HEK293 (cell line): ENCODE measurements around the gene CDYL2.

Source experiments
- CTCF ChIA-PET: fragments of 350-600 bp; formaldehyde crosslinking; extraction: SDS; loops from one replicate; lab custom pipeline; 2021; ENCODE audit warnings: antibody characterized with exemption; lab: Yijun Ruan, JAX
- POLR2A ChIA-PET: fragments of 300-600 bp; formaldehyde crosslinking; extraction: SDS; loops from one replicate; lab custom pipeline; 2020; ENCODE audit warnings: antibody characterized with exemption, inconsistent platforms; lab: Yijun Ruan, JAX
- H3K27ac ChIP-seq: fragments of 200-500 bp; sonication (Bioruptor generic); 2 replicates; pipeline ENCODE4 v1.5.1; 2014; ENCODE audit warnings: low read depth, low read length, control low read depth, inconsistent platforms; ENCODE audit errors: extremely low read depth
- H3K36me3 ChIP-seq, 2 experiments: fragments of 200-500 bp in 1 of 2; sonication (Bioruptor generic) in 1 of 2; 1 replicate in 1 of 2; 2 replicates in 1 of 2; pipeline ENCODE4 v1.5.1; 2014 to 2017; ENCODE audit warnings: inconsistent platforms in 2 of 2, low read length in 2 of 2; ENCODE audit not compliant: control insufficient read depth in 2 of 2, insufficient read depth in 1 of 2
- H3K4me1 ChIP-seq: fragments of 200-500 bp; sonication (Bioruptor generic); 2 replicates; pipeline ENCODE4 v1.5.1; 2014; ENCODE audit warnings: mild to moderate bottlenecking, low read length, inconsistent platforms; ENCODE audit not compliant: control insufficient read depth, insufficient read depth
- H3K4me3 ChIP-seq: 2 replicates; pipeline ENCODE4 v1.5.1; 2011; ENCODE audit warnings: low read depth, mild to moderate bottlenecking, control low read depth, low read length, moderate library complexity
- H3K9me3 ChIP-seq: fragments of 200-500 bp; sonication (Bioruptor generic); 2 replicates; pipeline ENCODE4 v1.5.1; 2014; ENCODE audit warnings: low read depth, low read length, inconsistent platforms; ENCODE audit not compliant: control insufficient read depth, insufficient read depth
- CTCF ChIP-seq: fragments of 450-650 bp; formaldehyde crosslinking; IDR thresholded peaks from 2 replicates; pipeline ENCODE4 v1.5.1; 2016; ENCODE audit warnings: missing biosample characterization, missing genetic modification characterization
- HOXC10 ChIP-seq: sonication (generic); formaldehyde crosslinking; IDR thresholded peaks from 2 replicates; pipeline ENCODE4 v1.8.1; 2023; ENCODE audit warnings: mild to moderate bottlenecking, missing genetic modification reagents
- OVOL3 ChIP-seq: fragments of 450-650 bp; formaldehyde crosslinking; IDR thresholded peaks from 2 replicates; pipeline ENCODE4 v1.5.1; 2016; ENCODE audit warnings: missing biosample characterization, missing genetic modification characterization
- PBX3 ChIP-seq: sonication (generic); formaldehyde crosslinking; IDR thresholded peaks from 2 replicates; pipeline ENCODE4 v1.8.1; 2022; ENCODE audit warnings: mild to moderate bottlenecking, moderate library complexity, missing genetic modification reagents
- SCRT1 ChIP-seq: fragments of 450-650 bp; formaldehyde crosslinking; IDR thresholded peaks from 2 replicates; pipeline ENCODE4 v1.5.1; 2016; ENCODE audit warnings: missing biosample characterization, missing genetic modification characterization, borderline replicate concordance
- SP3 ChIP-seq: fragments of 450-650 bp; formaldehyde crosslinking; IDR thresholded peaks from 2 replicates; pipeline ENCODE4 v1.5.1; 2016; ENCODE audit warnings: missing biosample characterization, missing genetic modification characterization
- TCF7L2 ChIP-seq: IDR thresholded peaks from 2 replicates; pipeline ENCODE4 v1.6.1; 2011; ENCODE audit warnings: low read depth, mild to moderate bottlenecking, inconsistent platforms, low read length, moderate library complexity, borderline replicate concordance
- ZBTB21 ChIP-seq: fragments of 450-650 bp; formaldehyde crosslinking; IDR thresholded peaks from 2 replicates; pipeline ENCODE4 v1.5.1; 2017; ENCODE audit warnings: missing biosample characterization, missing genetic modification characterization
- ZNF155 ChIP-seq: fragments of 450-650 bp; formaldehyde crosslinking; IDR thresholded peaks from 2 replicates; pipeline ENCODE4 v1.5.1; 2016; ENCODE audit warnings: missing biosample characterization, missing genetic modification characterization
- ZNF2 ChIP-seq: fragments of 450-650 bp; formaldehyde crosslinking; IDR thresholded peaks from 2 replicates; pipeline ENCODE4 v1.5.1; 2016; ENCODE audit warnings: missing biosample characterization, missing genetic modification characterization
- ZNF341 ChIP-seq: fragments of 450-650 bp; formaldehyde crosslinking; IDR thresholded peaks from 2 replicates; pipeline ENCODE4; 2016; ENCODE audit warnings: low read depth, missing biosample characterization, missing genetic modification characterization
- ZNF677 ChIP-seq: fragments of 450-650 bp; IDR thresholded peaks from 2 replicates; pipeline ENCODE4 v1.5.0; 2018; ENCODE audit warnings: missing biosample characterization, mild to moderate bottlenecking, missing genetic modification characterization, moderate library complexity
- ZNF707 ChIP-seq: fragments of 450-650 bp; formaldehyde crosslinking; IDR thresholded peaks from 2 replicates; pipeline ENCODE4 v1.5.1; 2016; ENCODE audit warnings: missing biosample characterization, missing genetic modification characterization
- ZNF76 ChIP-seq: fragments of 450-650 bp; formaldehyde crosslinking; IDR thresholded peaks from 2 replicates; pipeline ENCODE4; 2016; ENCODE audit warnings: low read depth, missing biosample characterization, missing genetic modification characterization, borderline replicate concordance
- TF ChIP-seq, protein P1 (sequence below): fragments of 450-650 bp; formaldehyde crosslinking; IDR thresholded peaks from 2 replicates; pipeline ENCODE4 v1.5.1; 2017; ENCODE audit warnings: missing biosample characterization, missing genetic modification characterization
- TF ChIP-seq, protein P2 (sequence below): fragments of 450-650 bp; formaldehyde crosslinking; conservative IDR thresholded peaks from 2 replicates; pipeline ENCODE4 v1.5.1; 2016; ENCODE audit warnings: low read depth, missing biosample characterization, missing genetic modification characterization
- TF ChIP-seq, protein P3 (sequence below): fragments of 450-650 bp; formaldehyde crosslinking; IDR thresholded peaks from 2 replicates; pipeline ENCODE4 v1.5.1; 2016; ENCODE audit warnings: missing biosample characterization, missing genetic modification characterization

CDYL2 gene

DNA sequence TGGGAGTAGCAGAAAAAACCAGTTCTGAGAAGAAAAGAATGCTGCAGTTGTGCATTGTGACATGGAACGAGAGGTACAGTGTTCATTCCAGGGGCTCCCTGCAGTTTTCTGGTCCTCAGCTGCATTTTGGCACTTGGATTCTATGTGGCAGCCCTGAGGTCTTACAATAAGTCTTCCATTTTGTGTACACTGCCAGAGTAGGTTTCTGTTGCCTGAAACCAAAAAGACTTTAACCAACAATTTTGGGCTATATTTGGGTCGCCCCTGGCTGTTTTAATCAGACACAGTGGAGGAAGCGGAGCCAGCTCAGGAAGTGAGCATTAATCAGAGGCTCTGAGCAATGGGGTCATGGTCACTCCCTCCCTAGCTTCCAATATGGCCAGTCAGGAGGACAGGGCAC is 247.9 kb downstream of the CDYL2 start:
- TF ChIP-seq, protein P1, sequence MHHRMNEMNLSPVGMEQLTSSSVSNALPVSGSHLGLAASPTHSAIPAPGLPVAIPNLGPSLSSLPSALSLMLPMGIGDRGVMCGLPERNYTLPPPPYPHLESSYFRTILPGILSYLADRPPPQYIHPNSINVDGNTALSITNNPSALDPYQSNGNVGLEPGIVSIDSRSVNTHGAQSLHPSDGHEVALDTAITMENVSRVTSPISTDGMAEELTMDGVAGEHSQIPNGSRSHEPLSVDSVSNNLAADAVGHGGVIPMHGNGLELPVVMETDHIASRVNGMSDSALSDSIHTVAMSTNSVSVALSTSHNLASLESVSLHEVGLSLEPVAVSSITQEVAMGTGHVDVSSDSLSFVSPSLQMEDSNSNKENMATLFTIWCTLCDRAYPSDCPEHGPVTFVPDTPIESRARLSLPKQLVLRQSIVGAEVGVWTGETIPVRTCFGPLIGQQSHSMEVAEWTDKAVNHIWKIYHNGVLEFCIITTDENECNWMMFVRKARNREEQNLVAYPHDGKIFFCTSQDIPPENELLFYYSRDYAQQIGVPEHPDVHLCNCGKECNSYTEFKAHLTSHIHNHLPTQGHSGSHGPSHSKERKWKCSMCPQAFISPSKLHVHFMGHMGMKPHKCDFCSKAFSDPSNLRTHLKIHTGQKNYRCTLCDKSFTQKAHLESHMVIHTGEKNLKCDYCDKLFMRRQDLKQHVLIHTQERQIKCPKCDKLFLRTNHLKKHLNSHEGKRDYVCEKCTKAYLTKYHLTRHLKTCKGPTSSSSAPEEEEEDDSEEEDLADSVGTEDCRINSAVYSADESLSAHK (tag by site-specific recombination): no peak
- no peak for TF ChIP-seq CTCF (tag by site-specific recombination)
- ChIA-PET CTCF (no interaction called here), POLR2A (no interaction called here)
- Histone ChIP-seq H3K9me3 (no peaks in the 10 kb centered on the region), H3K4me1 (no peaks in the 10 kb centered on the region), H3K36me3 (no peaks in the 10 kb centered on the region), H3K4me3 (no peak overlapping the region), H3K27ac (no peak overlapping the region)

DNA sequence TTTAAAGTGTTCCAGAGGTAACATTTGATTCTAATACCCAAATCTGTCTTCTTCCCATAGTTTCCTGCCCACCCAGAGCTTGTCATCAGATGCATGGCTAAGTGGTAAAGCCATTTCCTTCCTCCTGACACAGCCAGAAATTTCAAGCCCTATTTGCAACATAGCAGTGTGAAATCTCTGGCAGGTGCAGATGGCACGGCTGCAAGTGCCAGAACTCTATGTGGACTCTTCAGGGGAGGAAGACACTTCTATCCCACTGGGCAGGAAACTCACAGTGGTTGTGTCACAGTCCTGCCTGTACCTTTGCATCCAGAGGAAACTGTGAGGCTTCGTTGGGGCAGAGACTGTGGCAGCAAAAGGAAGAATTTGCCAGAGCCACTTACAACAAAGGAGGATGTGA is 250.4 kb downstream of the CDYL2 start:
- ChIA-PET POLR2A (no interaction called here), CTCF (interaction anchor here (0.9 kb wide), 1 partner anchor 271 kb away, joined by 3 read pairs; no protein-coding TSS in a partner anchor)
- no peaks in the 10 kb centered on the region for H3K36me3 ChIP-seq
- H3K27ac ChIP-seq: no peak overlapping the region
- no peaks in the 10 kb centered on the region for H3K9me3 ChIP-seq
- H3K4me1 ChIP-seq: no peaks in the 10 kb centered on the region
- TF ChIP-seq SCRT1 (tag by site-specific recombination): no peak
- no peak for TF ChIP-seq ZNF76 (tag by site-specific recombination)
- no peak overlapping the region for H3K4me3 ChIP-seq

GRCh38 chr16:80552277-80552676 is 252.1 kb downstream of the CDYL2 start:
- ChIA-PET POLR2A (no interaction called here), CTCF (interaction anchor here (0.7 kb wide), 1 partner anchor 950 kb away, joined by 3 read pairs; no protein-coding TSS in a partner anchor)
- Histone ChIP-seq H3K4me1 (no peaks in the 10 kb centered on the region), H3K4me3 (no peak overlapping the region), H3K9me3 (no peaks in the 10 kb centered on the region), H3K36me3 (no peaks in the 10 kb centered on the region), H3K27ac (no peak overlapping the region)
- TF ChIP-seq ZNF677 (no peak), ZNF707 (tag by site-specific recombination) (no peak), ZNF341 (no peak), SP3 (tag by site-specific recombination) (no peak), OVOL3 (tag by site-specific recombination) (no peak), ZBTB21 (tag by site-specific recombination) (no peak), PBX3 (CRISPR knock-in tag) (no peak), ZNF2 (no peak), ZNF155 (tag by site-specific recombination) (no peak), HOXC10 (CRISPR knock-in tag) (no peak), TCF7L2 (no peak)
- TF ChIP-seq, protein P2, sequence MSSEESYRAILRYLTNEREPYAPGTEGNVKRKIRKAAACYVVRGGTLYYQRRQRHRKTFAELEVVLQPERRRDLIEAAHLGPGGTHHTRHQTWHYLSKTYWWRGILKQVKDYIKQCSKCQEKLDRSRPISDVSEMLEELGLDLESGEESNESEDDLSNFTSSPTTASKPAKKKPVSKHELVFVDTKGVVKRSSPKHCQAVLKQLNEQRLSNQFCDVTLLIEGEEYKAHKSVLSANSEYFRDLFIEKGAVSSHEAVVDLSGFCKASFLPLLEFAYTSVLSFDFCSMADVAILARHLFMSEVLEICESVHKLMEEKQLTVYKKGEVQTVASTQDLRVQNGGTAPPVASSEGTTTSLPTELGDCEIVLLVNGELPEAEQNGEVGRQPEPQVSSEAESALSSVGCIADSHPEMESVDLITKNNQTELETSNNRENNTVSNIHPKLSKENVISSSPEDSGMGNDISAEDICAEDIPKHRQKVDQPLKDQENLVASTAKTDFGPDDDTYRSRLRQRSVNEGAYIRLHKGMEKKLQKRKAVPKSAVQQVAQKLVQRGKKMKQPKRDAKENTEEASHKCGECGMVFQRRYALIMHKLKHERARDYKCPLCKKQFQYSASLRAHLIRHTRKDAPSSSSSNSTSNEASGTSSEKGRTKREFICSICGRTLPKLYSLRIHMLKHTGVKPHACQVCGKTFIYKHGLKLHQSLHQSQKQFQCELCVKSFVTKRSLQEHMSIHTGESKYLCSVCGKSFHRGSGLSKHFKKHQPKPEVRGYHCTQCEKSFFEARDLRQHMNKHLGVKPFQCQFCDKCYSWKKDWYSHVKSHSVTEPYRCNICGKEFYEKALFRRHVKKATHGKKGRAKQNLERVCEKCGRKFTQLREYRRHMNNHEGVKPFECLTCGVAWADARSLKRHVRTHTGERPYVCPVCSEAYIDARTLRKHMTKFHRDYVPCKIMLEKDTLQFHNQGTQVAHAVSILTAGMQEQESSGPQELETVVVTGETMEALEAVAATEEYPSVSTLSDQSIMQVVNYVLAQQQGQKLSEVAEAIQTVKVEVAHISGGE: no peak
- TF ChIP-seq, protein P3, sequence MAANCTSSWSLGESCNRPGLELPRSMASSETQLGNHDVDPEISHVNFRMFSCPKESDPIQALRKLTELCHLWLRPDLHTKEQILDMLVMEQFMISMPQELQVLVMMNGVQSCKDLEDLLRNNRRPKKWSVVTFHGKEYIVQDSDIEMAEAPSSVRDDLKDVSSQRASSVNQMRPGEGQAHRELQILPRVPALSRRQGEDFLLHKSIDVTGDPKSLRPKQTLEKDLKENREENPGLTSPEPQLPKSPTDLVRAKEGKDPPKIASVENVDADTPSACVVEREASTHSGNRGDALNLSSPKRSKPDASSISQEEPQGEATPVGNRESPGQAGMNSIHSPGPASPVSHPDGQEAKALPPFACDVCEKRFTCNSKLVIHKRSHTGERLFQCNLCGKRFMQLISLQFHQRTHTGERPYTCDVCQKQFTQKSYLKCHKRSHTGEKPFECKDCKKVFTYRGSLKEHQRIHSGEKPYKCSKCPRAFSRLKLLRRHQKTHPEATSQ (tag by site-specific recombination): no peak
